IMR-90 (cell line): Measurements from ENCODE around the gene MAEA. TPM values are rescaled to one million over a fixed set of nuclear protein-coding genes. Genes with fewer than 3 reads are reported as not detected.

Source experiments
- ATAC-seq: fragments of 200-7000 bp; cut with Tn5 transposase; 2 replicates; pipeline ENCODE4 v1.9.1; 2020; ENCODE audit warnings: low read depth, mild to moderate bottlenecking, moderate library complexity
- BruUV-seq: library from RNA; stranded (reverse); fragments of 400-500 nt; replicated peaks from 2 replicates; lab custom pipeline; 2021; lab: Mats Ljungman, UMichigan
- CTCF ChIA-PET: fragments of 300-600 bp; formaldehyde crosslinking; extraction: SDS; loops from one replicate; lab custom pipeline; 2021; ENCODE audit warnings: antibody characterized with exemption; lab: Yijun Ruan, JAX
- POLR2A ChIA-PET: fragments of 300-600 bp; sonication (Branson Sonifier 250); formaldehyde crosslinking; loops from one replicate; lab custom pipeline; 2022; ENCODE audit warnings: antibody characterized with exemption; ENCODE audit not compliant: unreplicated experiment; lab: Charles Lee
- DNase-seq: peaks from one replicate; pipeline ENCODE4 v3.0.0; 2013
- H2AFZ ChIP-seq: replicated peaks from 2 replicates; pipeline ENCODE3; 2013; ENCODE audit warnings: low read length, mild to moderate bottlenecking; ENCODE audit not compliant: poor library complexity
- H2AK5ac ChIP-seq: 2 replicates; pipeline ENCODE4 v1.6.1; 2013; ENCODE audit warnings: low read depth, low read length, inconsistent platforms
- H2AK9ac ChIP-seq: replicated peaks from 2 replicates; pipeline ENCODE3; 2013; ENCODE audit warnings: mild to moderate bottlenecking, low read depth, low read length, moderate library complexity; ENCODE audit not compliant: poor library complexity
- H2BK120ac ChIP-seq: 2 replicates; pipeline ENCODE4 v1.6.1; 2013; ENCODE audit warnings: low read depth, low read length, inconsistent platforms
- H2BK15ac ChIP-seq: 3 replicates; pipeline ENCODE4 v1.6.1; 2013; ENCODE audit warnings: low read depth, low read length, inconsistent platforms
- H2BK20ac ChIP-seq: 2 replicates; pipeline ENCODE4 v1.6.1; 2013; ENCODE audit warnings: low read depth, mild to moderate bottlenecking, inconsistent platforms, low read length, moderate library complexity
- H2BK5ac ChIP-seq: 2 replicates; pipeline ENCODE4 v1.6.1; 2013; ENCODE audit warnings: mild to moderate bottlenecking, low read depth, low read length, inconsistent platforms; ENCODE audit not compliant: poor library complexity, severe bottlenecking
- H3K14ac ChIP-seq: replicated peaks from 2 replicates; pipeline ENCODE4 v1.6.1; 2013; ENCODE audit warnings: low read depth, low read length, inconsistent platforms
- H3K18ac ChIP-seq: 2 replicates; pipeline ENCODE4 v1.6.1; 2013; ENCODE audit warnings: low read depth, low read length, control low read depth
- H3K23ac ChIP-seq: 2 replicates; pipeline ENCODE4 v1.6.1; 2013; ENCODE audit warnings: low read depth, low read length, inconsistent platforms
- H3K27ac ChIP-seq: 2 replicates; pipeline ENCODE4 v1.5.1; 2013; ENCODE audit warnings: mild to moderate bottlenecking, control low read depth, low read length; ENCODE audit not compliant: insufficient read depth
- H3K27me3 ChIP-seq: 2 replicates; pipeline ENCODE4 v1.6.1; 2013; ENCODE audit warnings: low read length; ENCODE audit not compliant: control insufficient read depth, insufficient read depth
- H3K36me3 ChIP-seq: 2 replicates; pipeline ENCODE4 v1.6.1; 2013; ENCODE audit warnings: low read length, mixed read lengths; ENCODE audit not compliant: control insufficient read depth, insufficient read depth
- H3K4ac ChIP-seq: 2 replicates; pipeline ENCODE4 v1.6.1; 2013; ENCODE audit warnings: low read depth, low read length, inconsistent platforms
- H3K4me1 ChIP-seq: 2 replicates; pipeline ENCODE4 v1.6.1; 2013; ENCODE audit warnings: low read length, mixed read lengths; ENCODE audit not compliant: control insufficient read depth, insufficient read depth
- H3K4me2 ChIP-seq: 2 replicates; pipeline ENCODE4 v1.6.1; 2013; ENCODE audit warnings: low read depth, mild to moderate bottlenecking, control low read depth, low read length, moderate library complexity
- H3K4me3 ChIP-seq: 2 replicates; pipeline ENCODE4 v1.5.1; 2013; ENCODE audit warnings: low read depth, mild to moderate bottlenecking, control low read depth, low read length, moderate library complexity; ENCODE audit not compliant: insufficient read depth
- H3K56ac ChIP-seq: 2 replicates; pipeline ENCODE4 v1.6.1; 2013; ENCODE audit warnings: low read length, inconsistent platforms; ENCODE audit not compliant: insufficient read depth; ENCODE audit errors: extremely low read depth
- H3K79me1 ChIP-seq, 2 experiments: 2 replicates each; pipeline ENCODE4 v1.6.1; 2013; ENCODE audit warnings: low read length in 2 of 2, inconsistent platforms in 1 of 2, low read depth in 1 of 2
- H3K9ac ChIP-seq: 2 replicates; pipeline ENCODE4 v1.6.1; 2013; ENCODE audit warnings: low read depth, low read length, control low read depth
- H3K9me1 ChIP-seq: 2 replicates; pipeline ENCODE4 v1.6.1; 2013; ENCODE audit warnings: low read length, inconsistent platforms; ENCODE audit not compliant: insufficient read depth
- H3K9me3 ChIP-seq: 2 replicates; pipeline ENCODE4 v1.6.1; 2013; ENCODE audit warnings: low read length; ENCODE audit not compliant: control insufficient read depth, insufficient read depth
- H4K20me1 ChIP-seq: 2 replicates; pipeline ENCODE4 v1.6.1; 2013; ENCODE audit warnings: low read length, inconsistent platforms; ENCODE audit not compliant: insufficient read depth
- H4K5ac ChIP-seq: 2 replicates; pipeline ENCODE4 v1.6.1; 2013; ENCODE audit warnings: mild to moderate bottlenecking, low read depth, low read length, control low read depth
- H4K8ac ChIP-seq, 2 experiments: 2 replicates each; pipeline ENCODE4 v1.6.1; 2013; ENCODE audit warnings: low read depth in 2 of 2, low read length in 2 of 2, control low read depth in 1 of 2, inconsistent platforms in 1 of 2
- H4K91ac ChIP-seq: 2 replicates; pipeline ENCODE4 v1.6.1; 2013; ENCODE audit warnings: low read depth, low read length, inconsistent platforms; ENCODE audit not compliant: insufficient read depth
- MAFK ChIP-seq: IDR thresholded peaks from 2 replicates; pipeline ENCODE4 v1.6.1; 2012; ENCODE audit warnings: low read depth, low read length, improper control_type of control experiment
- MAZ ChIP-seq: IDR thresholded peaks from 2 replicates; pipeline ENCODE4 v1.6.1; 2012; ENCODE audit warnings: low read depth, mild to moderate bottlenecking, low read length, improper control_type of control experiment, moderate library complexity, borderline replicate concordance
- POLR2A ChIP-seq: IDR thresholded peaks from 2 replicates; pipeline ENCODE4 v1.6.1; 2012; ENCODE audit warnings: mild to moderate bottlenecking, low read depth, low read length
- RAD21 ChIP-seq: IDR thresholded peaks from 2 replicates; pipeline ENCODE4 v1.6.1; 2012; ENCODE audit warnings: low read length, improper control_type of control experiment
- RCOR1 ChIP-seq: IDR thresholded peaks from 2 replicates; pipeline ENCODE4 v1.6.1; 2012; ENCODE audit warnings: mild to moderate bottlenecking, low read length, improper control_type of control experiment; ENCODE audit not compliant: insufficient replicate concordance
- whole genome bisulfite sequencing, 2 experiments: methylation state at CpG; one replicate each; pipeline versions ENCODE4 v1.1.5 to v1.1.7; 2013; ENCODE audit warnings: missing lambda C conversion rate in 2 of 2; ENCODE audit not compliant: insufficient read length in 1 of 2; ENCODE audit errors: extremely low coverage in 2 of 2; 5-methylcytosine and 5-hydroxymethylcytosine counted together
- dilution Hi-C: fragments of 300-500 bp; cut with HindIII; formaldehyde crosslinking; loops from one replicate; pipeline ENCODE4 v1.14.3; 2018; ENCODE audit warnings: low sequenced_read_pairs; ENCODE audit not compliant: unreplicated experiment
- in situ Hi-C: fragments of 300-500 bp; cut with MboI; formaldehyde crosslinking; loops from 3 replicates; pipeline ENCODE4 v1.14.3; 2019; ENCODE audit warnings: low sequenced_read_pairs, inconsistent platforms, mixed read lengths
- intact Hi-C: fragments of 100-400 bp; cut with micrococcal nuclease; formaldehyde crosslinking; loops from 2 replicates; pipeline ENCODE4 v1.10.0; 2022
- polyA plus RNA-seq, 3 experiments: library from polyadenylated mRNA; depleted of rRNA; stranded (reverse); fragments of >200 nt; gene quantifications; 2 replicates each; pipeline ENCODE4 v1.2.3, GENCODE V29; 2012; ENCODE audit warnings: low replicate concordance in 1 of 3
- total RNA-seq: library from RNA; depleted of rRNA; stranded (reverse); fragments of >200 nt; gene quantifications from 2 replicates; pipeline ENCODE4 v1.2.3, GENCODE V29; 2012

MAEA gene
- total and polyA plus RNA-seq, 2 of the 4 experiments (the other 2 are of a cell fraction), result 61.5 to 108 TPM

- dilution Hi-C loops, result no loop called here
- no peaks in the 10 kb centered on the region for H4K20me1 ChIP-seq
Measured at GRCh38 chr4:1382776-1383727, 93.4 kb downstream of the MAEA start.

More at GRCh38 chr4:1382776-1383727, 93.4 kb downstream of the MAEA start:
- Histone ChIP-seq H3K14ac (no peak overlapping the region), H3K4me1 (no peaks in the 10 kb centered on the region), H3K79me1 (no peaks in the 10 kb centered on the region), H2AFZ (peak overlapping the region; percentile 32), H2AK9ac (no peak overlapping the region), H4K8ac (no peak overlapping the region), H2BK5ac (no peak overlapping the region), H2BK120ac (no peak overlapping the region), H3K36me3 (peaks cover 27% of the 10 kb centered on the region), H4K5ac (no peak overlapping the region), H3K4ac (no peak overlapping the region), H3K4me3 (no peak overlapping the region), H3K27me3 (no peaks in the 10 kb centered on the region), H3K23ac (no peak overlapping the region), H2AK5ac (no peak overlapping the region), H3K56ac (no peak overlapping the region), H4K91ac (no peak overlapping the region), H2BK20ac (no peak overlapping the region), H3K9me3 (no peaks in the 10 kb centered on the region), H3K18ac (no peak overlapping the region), H3K4me2 (no peak overlapping the region), H2BK15ac (no peak overlapping the region), H3K9me1 (no peaks in the 10 kb centered on the region), H3K27ac (no peak overlapping the region), H3K9ac (no peak overlapping the region)
- 91% methylated on average over 9 of the region's 27 CpGs; no CpG with 5 or more reads in 1 of the 2 experiments for WGBS, 2 experiments
- ChIA-PET POLR2A (no interaction called here), CTCF (no interaction called here)
- no peak for TF ChIP-seq MAFK
- TF ChIP-seq MAZ, result no peak
- TF ChIP-seq RAD21, result no peak
- no peak for TF ChIP-seq RCOR1
- no peak for TF ChIP-seq POLR2A
- intact Hi-C loops (no loop called here), in situ Hi-C loops (no loop called here)
- no peak for ATAC-seq
- no peak for DNase-seq
- BruUV-seq, result no TSS peak
